Ishikawa (cell line): ENCODE data around the gene UST.

ENCODE experiments used
- MAX ChIP-seq: IDR thresholded peaks from 2 replicates; pipeline ENCODE4 v1.6.1; 2012
- NFIC ChIP-seq: IDR thresholded peaks from 2 replicates; pipeline ENCODE4 v1.6.1; 2012
- REST ChIP-seq: IDR thresholded peaks from 2 replicates; pipeline ENCODE4 v1.6.1; 2012; ENCODE audit warnings: low read depth, mild to moderate bottlenecking
- TAF1 ChIP-seq: IDR thresholded peaks from 2 replicates; pipeline ENCODE4 v1.6.1; 2012; ENCODE audit warnings: low read depth, mild to moderate bottlenecking
- USF1 ChIP-seq: IDR thresholded peaks from 2 replicates; pipeline ENCODE4 v1.6.1; 2012
- YY1 ChIP-seq: IDR thresholded peaks from 2 replicates; pipeline ENCODE4 v1.6.1; 2012; ENCODE audit warnings: low read depth

- TF ChIP-seq MAX: no peak
- TF ChIP-seq NFIC: no peak
- no peak for TF ChIP-seq TAF1
- TF ChIP-seq USF1: no peak
- no peak for TF ChIP-seq REST
- TF ChIP-seq YY1: no peak
These were observed 205.6 kb downstream of the UST start for GRCh38 chr6:148952147-148953035.
